ENCODE measurements around the gene LSM2. TPM values are rescaled to one million over a fixed set of nuclear protein-coding genes. Genes with fewer than 3 reads are reported as not detected.

LSM2 gene
- total and polyA plus RNA-seq, 9 of the 15 experiments (the other 6 are each of a cell fraction or from before 2014, with no cell fraction given), result 154 to 407 (median 223) TPM

DNA sequence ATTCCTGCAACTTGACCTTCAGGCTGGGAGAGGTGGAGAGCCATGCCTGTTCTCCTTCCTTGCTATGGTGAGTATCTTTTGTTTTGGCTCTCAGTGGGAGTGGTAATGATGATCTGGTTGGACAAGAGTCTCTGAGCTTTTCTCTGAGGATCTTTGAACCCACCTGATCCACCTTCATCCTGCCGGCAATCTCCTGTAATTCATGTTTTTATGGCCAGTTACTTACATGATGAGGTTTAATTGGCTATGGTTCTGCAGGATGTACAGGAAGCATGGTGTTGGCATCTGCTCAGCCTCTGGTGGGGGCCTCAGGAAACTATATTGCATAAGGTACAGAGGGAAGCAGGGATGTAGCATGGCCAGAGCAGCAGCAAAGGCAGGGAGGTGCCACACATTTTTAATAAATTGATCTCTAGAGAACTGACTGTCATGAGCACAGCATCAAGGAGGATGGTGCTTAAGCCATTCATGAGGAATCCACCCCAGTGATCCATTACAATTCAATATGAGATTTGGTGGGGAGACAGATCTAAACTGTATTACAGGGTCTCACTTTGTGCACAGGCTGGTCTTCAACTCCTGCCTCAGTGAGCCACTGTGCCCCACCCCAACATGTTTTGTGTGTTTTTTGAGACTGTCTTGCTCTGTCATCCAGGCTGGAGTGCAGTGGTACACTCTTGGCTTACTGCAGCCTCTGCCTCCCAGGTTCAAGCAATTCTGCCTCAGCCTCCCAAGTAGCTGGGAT is 30.8 kb upstream of the LSM2 start (continued):
- TF ChIP-seq, protein P1, sequence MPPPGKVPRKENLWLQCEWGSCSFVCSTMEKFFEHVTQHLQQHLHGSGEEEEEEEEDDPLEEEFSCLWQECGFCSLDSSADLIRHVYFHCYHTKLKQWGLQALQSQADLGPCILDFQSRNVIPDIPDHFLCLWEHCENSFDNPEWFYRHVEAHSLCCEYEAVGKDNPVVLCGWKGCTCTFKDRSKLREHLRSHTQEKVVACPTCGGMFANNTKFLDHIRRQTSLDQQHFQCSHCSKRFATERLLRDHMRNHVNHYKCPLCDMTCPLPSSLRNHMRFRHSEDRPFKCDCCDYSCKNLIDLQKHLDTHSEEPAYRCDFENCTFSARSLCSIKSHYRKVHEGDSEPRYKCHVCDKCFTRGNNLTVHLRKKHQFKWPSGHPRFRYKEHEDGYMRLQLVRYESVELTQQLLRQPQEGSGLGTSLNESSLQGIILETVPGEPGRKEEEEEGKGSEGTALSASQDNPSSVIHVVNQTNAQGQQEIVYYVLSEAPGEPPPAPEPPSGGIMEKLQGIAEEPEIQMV (tag; conservative IDR thresholded peaks at IDR 0.05; ENCODE audit: low read depth), result no peak
- TF ChIP-seq ZBTB40 (IDR thresholded peaks at IDR 0.05) (no peak), ZBTB40 (CRISPR knock-in tag; IDR thresholded peaks at IDR 0.05) (no peak), KAT8 (IDR thresholded peaks at IDR 0.05; ENCODE audit: low read depth) (no peak), CTBP1 (IDR thresholded peaks at IDR 0.05; ENCODE audit: borderline replicate concordance) (no peak), ZNF644 (tag; IDR thresholded peaks at IDR 0.05; ENCODE audit: low read depth) (no peak), ARID2 (IDR thresholded peaks at IDR 0.05) (no peak), MBD2 (IDR thresholded peaks at IDR 0.05; ENCODE audit: borderline replicate concordance, low read depth) (no peak), CSDE1 (IDR thresholded peaks at IDR 0.05) (no peak), NFE2 (IDR thresholded peaks at IDR 0.05; ENCODE audit: low read depth) (no peak), ZNF830 (CRISPR knock-in tag; IDR thresholded peaks at IDR 0.05) (no peak), DPF2 (IDR thresholded peaks at IDR 0.05) (no peak), ASH1L (IDR thresholded peaks at IDR 0.05; ENCODE audit: borderline replicate concordance, low read depth, partially characterized antibody) (no peak), ARHGAP35 (IDR thresholded peaks at IDR 0.05; ENCODE audit: partially characterized antibody) (no peak), ZNF316 (IDR thresholded peaks at IDR 0.05) (no peak), PHF20 (IDR thresholded peaks at IDR 0.05; ENCODE audit: partially characterized antibody) (no peak), ZNF584 (CRISPR knock-in tag; IDR thresholded peaks at IDR 0.05; ENCODE audit: low read depth) (0 out of 2 replicates have a peak, but pooled peaks have one; percentile 64)
- TF ChIP-seq, protein P2, sequence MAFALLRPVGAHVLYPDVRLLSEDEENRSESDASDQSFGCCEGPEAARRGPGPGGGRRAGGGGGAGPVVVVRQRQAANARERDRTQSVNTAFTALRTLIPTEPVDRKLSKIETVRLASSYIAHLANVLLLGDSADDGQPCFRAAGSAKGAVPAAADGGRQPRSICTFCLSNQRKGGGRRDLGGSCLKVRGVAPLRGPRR (CRISPR knock-in tag; IDR thresholded peaks at IDR 0.05), result no peak
- TF ChIP-seq, protein P3, sequence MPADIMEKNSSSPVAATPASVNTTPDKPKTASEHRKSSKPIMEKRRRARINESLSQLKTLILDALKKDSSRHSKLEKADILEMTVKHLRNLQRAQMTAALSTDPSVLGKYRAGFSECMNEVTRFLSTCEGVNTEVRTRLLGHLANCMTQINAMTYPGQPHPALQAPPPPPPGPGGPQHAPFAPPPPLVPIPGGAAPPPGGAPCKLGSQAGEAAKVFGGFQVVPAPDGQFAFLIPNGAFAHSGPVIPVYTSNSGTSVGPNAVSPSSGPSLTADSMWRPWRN (IDR thresholded peaks at IDR 0.05; ENCODE audit: low read depth), result no peak
